OCI-LY3 (cell line): Measurements from ENCODE around the gene LRRC3C.
A peak's percentile ranks its signal among the peaks of the same experiment; 100 is the strongest.

ENCODE experiments used
- H2AFZ ChIP-seq: fragments of 200-600, 300-600 bp; shearing (Covaris generic); 2 replicates; pipeline ENCODE4 v1.6.0; 2014; ENCODE audit warnings: antibody characterized with exemption, low read depth, low read length
- H3K27ac ChIP-seq: fragments of 200-600, 300-600 bp; sonication (generic); 2 replicates; pipeline ENCODE4 v1.5.1; 2014; ENCODE audit warnings: mild to moderate bottlenecking, low read length, moderate library complexity, mixed read lengths
- H3K27me3 ChIP-seq: fragments of 200-600, 300-600 bp; sonication (generic); 2 replicates; pipeline ENCODE4 v1.6.1; 2014; ENCODE audit warnings: low read depth, low read length, mixed read lengths
- H3K36me3 ChIP-seq: fragments of 200-600, 300-600 bp; sonication (generic); replicated peaks from 2 replicates; pipeline ENCODE3; 2014; ENCODE audit warnings: low read depth, low read length, mixed read lengths
- H3K4me1 ChIP-seq: fragments of 300-600, 200-600 bp; sonication (generic); 2 replicates; pipeline ENCODE4 v1.6.1; 2014; ENCODE audit warnings: low read length, mixed read lengths
- H3K4me2 ChIP-seq: fragments of 200-600, 300-600 bp; sonication (generic); 2 replicates; pipeline ENCODE4 v1.6.1; 2014; ENCODE audit warnings: low read length, mixed read lengths
- H3K4me3 ChIP-seq: fragments of 300-600, 200-600 bp; sonication (generic); 2 replicates; pipeline ENCODE4 v1.5.1; 2014; ENCODE audit warnings: antibody characterized with exemption, mild to moderate bottlenecking, low read length, moderate library complexity
- H3K79me2 ChIP-seq: fragments of 300-600, 200-600 bp; shearing (Covaris generic); 2 replicates; pipeline ENCODE4 v1.6.1; 2014; ENCODE audit warnings: mild to moderate bottlenecking, low read length, mixed read lengths
- H3K9ac ChIP-seq: fragments of 300-600, 200-600 bp; shearing (Covaris generic); 2 replicates; pipeline ENCODE4 v1.6.0; 2014; ENCODE audit warnings: mild to moderate bottlenecking, low read length, moderate library complexity
- H3K9me3 ChIP-seq: fragments of 200-600, 300-600 bp; shearing (Covaris generic); 2 replicates; pipeline ENCODE4 v1.6.1; 2014; ENCODE audit warnings: low read length, mixed read lengths; ENCODE audit not compliant: insufficient read depth
- H4K20me1 ChIP-seq: fragments of 200-600, 300-600 bp; sonication (generic); 2 replicates; pipeline ENCODE4 v1.6.1; 2016; ENCODE audit warnings: low read length, mixed read lengths; ENCODE audit not compliant: insufficient read depth
- CTCF ChIP-seq: fragments of 200-600, 300-600 bp; sonication (generic); IDR thresholded peaks from 2 replicates; pipeline ENCODE4 v1.5.1; 2014; ENCODE audit warnings: antibody characterized with exemption, low read length, low read depth
- EZH2phosphoT487 ChIP-seq: fragments of 200-600 bp; shearing (Covaris generic); IDR thresholded peaks from 2 replicates; pipeline ENCODE4 v1.6.1; 2018; ENCODE audit warnings: antibody characterized with exemption, mixed run types, low read depth

LRRC3C gene

GRCh38 chr17:39924691-39925055 is 2.9 kb upstream of the LRRC3C start:
- Histone ChIP-seq H3K79me2 (peaks cover 29% of the 10 kb centered on the region), H3K9me3 (no peaks in the 10 kb centered on the region), H3K4me2 (no peak overlapping the region), H3K27ac (no peak overlapping the region), H3K4me3 (no peak overlapping the region), H3K4me1 (peaks cover 53% of the 10 kb centered on the region), H3K36me3 (peaks cover 21% of the 10 kb centered on the region), H3K9ac (no peak overlapping the region), H4K20me1 (peaks cover 19% of the 10 kb centered on the region; the same call in 1 of the 2 replicates), H2AFZ (no peak overlapping the region), H3K27me3 (no peaks in the 10 kb centered on the region)
- TF ChIP-seq EZH2phosphoT487 (no peak), CTCF (no peak)

GRCh38 chr17:39925282-39926134 is 2.0 kb upstream of the LRRC3C start:
- H3K9me3 ChIP-seq, result no peaks in the 10 kb centered on the region
- H3K79me2 ChIP-seq, result peaks cover 29% of the 10 kb centered on the region
- no peak overlapping the region for H3K4me3 ChIP-seq
- H3K4me2 ChIP-seq, result peak overlapping the region; percentile 96
- no peak for TF ChIP-seq EZH2phosphoT487
- no peak for TF ChIP-seq CTCF
- H3K27me3 ChIP-seq, result no peaks in the 10 kb centered on the region
- H3K36me3 ChIP-seq, result peaks cover 18% of the 10 kb centered on the region
- peaks cover 19% of the 10 kb centered on the region; the same call in 1 of the 2 replicates for H4K20me1 ChIP-seq
- no peak overlapping the region for H2AFZ ChIP-seq
- H3K9ac ChIP-seq, result no peak overlapping the region
- no peak overlapping the region for H3K27ac ChIP-seq
- H3K4me1 ChIP-seq, result peaks cover 48% of the 10 kb centered on the region

GRCh38 chr17:39926135-39926587 is 1.4 kb upstream of the LRRC3C start:
- H3K27ac ChIP-seq, result no peak overlapping the region
- peaks cover 18% of the 10 kb centered on the region for H3K36me3 ChIP-seq
- peaks cover 29% of the 10 kb centered on the region for H3K79me2 ChIP-seq
- peaks cover 41% of the 10 kb centered on the region for H3K4me1 ChIP-seq
- H3K4me2 ChIP-seq, result peak overlapping the region; percentile 96
- H3K27me3 ChIP-seq, result no peaks in the 10 kb centered on the region
- peak overlapping the region; percentile 88 for H3K4me3 ChIP-seq
- H3K9ac ChIP-seq, result peak overlapping the region; percentile 88
- H3K9me3 ChIP-seq, result no peaks in the 10 kb centered on the region
- TF ChIP-seq EZH2phosphoT487 (no peak), CTCF (no peak)
- peaks cover 19% of the 10 kb centered on the region; the same call in 1 of the 2 replicates for H4K20me1 ChIP-seq
- H2AFZ ChIP-seq, result no peak overlapping the region

- Histone ChIP-seq H3K9ac (peak overlapping the region; percentile 88), H3K4me2 (peak overlapping the region; percentile 96), H4K20me1 (peaks cover 19% of the 10 kb centered on the region; the same call in 1 of the 2 replicates), H2AFZ (no peak overlapping the region), H3K27me3 (no peaks in the 10 kb centered on the region), H3K27ac (peak overlapping the region; percentile 46; the same call in 1 of the 2 replicates), H3K79me2 (peaks cover 29% of the 10 kb centered on the region), H3K4me1 (peaks cover 36% of the 10 kb centered on the region), H3K4me3 (peak overlapping the region; percentile 88), H3K9me3 (no peaks in the 10 kb centered on the region), H3K36me3 (peaks cover 18% of the 10 kb centered on the region)
- TF ChIP-seq EZH2phosphoT487, result no peak
- no peak for TF ChIP-seq CTCF
Measured at GRCh38 chr17:39926588-39927100, 888 bp upstream of the LRRC3C start.
